GM06990 (cell line): ENCODE data around the gene PRKCZ.

ENCODE experiments used
- DNase-seq: peaks from one replicate; pipeline ENCODE4 v3.0.0-alpha.2; 2011; ENCODE audit not compliant: insufficient read length; ENCODE audit errors: extremely low read depth
- H3K27me3 ChIP-seq: replicated peaks from 2 replicates; pipeline ENCODE4 v1.6.0; 2011; ENCODE audit warnings: low read length; ENCODE audit not compliant: control insufficient read depth, insufficient read depth
- H3K36me3 ChIP-seq: 2 replicates; pipeline ENCODE4 v1.5.1; 2011; ENCODE audit warnings: low read length; ENCODE audit not compliant: control insufficient read depth, insufficient read depth
- H3K4me3 ChIP-seq: replicated peaks from 2 replicates; pipeline ENCODE4 v1.5.1; 2011; ENCODE audit warnings: low read depth, mild to moderate bottlenecking, control low read depth, low read length
- TF ChIP-seq, protein P1 (sequence below): IDR thresholded peaks from 2 replicates; pipeline ENCODE4 v1.5.1; 2011; ENCODE audit warnings: low read length, control low read depth, mild to moderate bottlenecking, inconsistent platforms; ENCODE audit not compliant: insufficient read depth, poor library complexity, severe bottlenecking

PRKCZ gene

DNA sequence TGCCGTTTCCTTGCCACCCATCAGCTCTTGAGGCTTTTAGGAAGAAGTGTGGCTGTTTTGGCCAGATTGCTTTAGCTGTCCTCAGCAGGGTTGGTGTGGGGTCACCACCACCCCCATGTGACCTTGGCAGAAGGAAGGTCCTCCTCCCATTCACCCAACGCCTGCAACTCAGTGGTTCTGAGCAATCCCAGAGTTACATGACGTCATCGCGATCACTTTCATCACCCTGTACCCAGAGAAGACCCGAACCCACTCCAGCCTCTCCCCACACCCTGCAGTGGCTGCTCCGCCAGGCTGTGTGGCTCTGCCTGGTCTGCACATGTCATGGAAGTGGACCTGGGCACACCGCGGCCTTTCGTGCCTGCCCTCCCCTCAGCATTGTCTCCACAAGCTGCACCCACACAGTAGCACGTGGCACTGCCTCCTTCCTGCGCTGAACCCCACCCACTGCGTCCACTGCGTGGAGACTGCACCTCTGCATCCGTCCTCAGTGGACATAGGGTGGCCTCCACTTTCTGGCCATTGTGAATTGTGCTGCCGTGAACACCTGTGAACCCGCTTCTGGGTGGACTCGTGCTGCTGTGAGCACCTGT lies 127.8 kb downstream of the PRKCZ start:
- no peak for DNase-seq
- TF ChIP-seq, protein P1, sequence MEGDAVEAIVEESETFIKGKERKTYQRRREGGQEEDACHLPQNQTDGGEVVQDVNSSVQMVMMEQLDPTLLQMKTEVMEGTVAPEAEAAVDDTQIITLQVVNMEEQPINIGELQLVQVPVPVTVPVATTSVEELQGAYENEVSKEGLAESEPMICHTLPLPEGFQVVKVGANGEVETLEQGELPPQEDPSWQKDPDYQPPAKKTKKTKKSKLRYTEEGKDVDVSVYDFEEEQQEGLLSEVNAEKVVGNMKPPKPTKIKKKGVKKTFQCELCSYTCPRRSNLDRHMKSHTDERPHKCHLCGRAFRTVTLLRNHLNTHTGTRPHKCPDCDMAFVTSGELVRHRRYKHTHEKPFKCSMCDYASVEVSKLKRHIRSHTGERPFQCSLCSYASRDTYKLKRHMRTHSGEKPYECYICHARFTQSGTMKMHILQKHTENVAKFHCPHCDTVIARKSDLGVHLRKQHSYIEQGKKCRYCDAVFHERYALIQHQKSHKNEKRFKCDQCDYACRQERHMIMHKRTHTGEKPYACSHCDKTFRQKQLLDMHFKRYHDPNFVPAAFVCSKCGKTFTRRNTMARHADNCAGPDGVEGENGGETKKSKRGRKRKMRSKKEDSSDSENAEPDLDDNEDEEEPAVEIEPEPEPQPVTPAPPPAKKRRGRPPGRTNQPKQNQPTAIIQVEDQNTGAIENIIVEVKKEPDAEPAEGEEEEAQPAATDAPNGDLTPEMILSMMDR = no peak
- no peaks in the 10 kb centered on the region for H3K27me3 ChIP-seq
- H3K4me3 ChIP-seq = no peak overlapping the region
- H3K36me3 ChIP-seq = no peaks in the 10 kb centered on the region

DNA sequence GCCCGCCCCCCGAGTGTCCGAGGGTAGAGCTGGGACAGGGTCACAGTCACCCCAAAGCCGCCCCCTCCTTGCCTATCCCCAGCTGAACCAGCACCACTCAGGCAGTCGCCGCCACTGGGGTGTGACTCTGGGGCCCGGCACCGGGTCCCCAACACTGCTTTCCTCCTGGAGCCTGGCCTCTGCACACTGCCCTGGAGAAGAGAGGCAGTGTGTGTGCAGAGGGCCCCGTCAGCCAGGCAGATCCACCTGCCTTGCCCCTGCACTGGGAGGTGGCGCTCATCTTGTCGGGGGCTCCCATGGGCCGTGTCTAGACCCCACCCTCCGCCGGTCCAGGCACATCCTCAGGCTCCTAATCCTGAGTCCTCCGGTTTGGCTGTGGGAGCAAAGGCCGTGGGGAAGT lies 128.7 kb downstream of the PRKCZ start:
- Histone ChIP-seq H3K36me3 (no peaks in the 10 kb centered on the region), H3K4me3 (no peak overlapping the region), H3K27me3 (no peaks in the 10 kb centered on the region)
- no peak for DNase-seq
- TF ChIP-seq, protein P1 = no peak

DNA sequence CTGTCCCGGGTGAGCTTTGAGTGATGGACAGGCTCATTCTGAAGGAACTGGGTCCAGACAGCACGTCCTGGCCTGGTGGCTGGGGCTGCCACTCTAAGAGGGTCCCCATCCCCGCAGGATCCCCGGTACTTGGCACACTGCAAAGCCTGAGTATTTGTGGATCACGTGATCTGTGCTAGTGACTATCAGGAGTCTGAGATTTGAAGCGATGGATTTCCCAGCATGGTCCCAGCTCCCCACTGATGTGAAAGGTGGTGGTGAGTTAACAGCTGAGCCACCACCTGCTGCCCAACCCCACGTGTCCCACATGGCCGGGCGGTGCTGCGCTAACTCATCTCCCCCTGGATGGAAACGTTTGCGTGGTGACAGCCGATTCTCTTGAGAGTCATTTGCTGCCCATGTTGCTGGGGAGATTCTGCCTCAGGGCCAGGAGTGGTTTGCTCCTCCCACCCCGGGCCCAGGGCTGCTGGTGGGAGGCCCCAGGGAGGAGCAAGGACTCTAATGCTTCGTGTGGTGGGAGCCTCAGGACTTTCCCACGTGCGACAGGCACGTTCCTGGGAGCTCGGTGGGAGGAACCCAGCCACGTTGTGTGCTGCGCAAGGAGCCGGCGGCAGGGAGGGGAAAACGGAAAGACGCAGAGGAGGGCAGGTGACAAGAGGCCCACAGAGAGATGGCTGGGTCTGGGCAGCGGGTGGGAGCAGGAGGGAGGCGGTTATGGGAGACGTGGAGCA lies 129.2 kb downstream of the PRKCZ start:
- Histone ChIP-seq H3K4me3 (no peak overlapping the region), H3K36me3 (no peaks in the 10 kb centered on the region), H3K27me3 (no peaks in the 10 kb centered on the region)
- TF ChIP-seq, protein P1 = no peak
- no peak for DNase-seq

DNA sequence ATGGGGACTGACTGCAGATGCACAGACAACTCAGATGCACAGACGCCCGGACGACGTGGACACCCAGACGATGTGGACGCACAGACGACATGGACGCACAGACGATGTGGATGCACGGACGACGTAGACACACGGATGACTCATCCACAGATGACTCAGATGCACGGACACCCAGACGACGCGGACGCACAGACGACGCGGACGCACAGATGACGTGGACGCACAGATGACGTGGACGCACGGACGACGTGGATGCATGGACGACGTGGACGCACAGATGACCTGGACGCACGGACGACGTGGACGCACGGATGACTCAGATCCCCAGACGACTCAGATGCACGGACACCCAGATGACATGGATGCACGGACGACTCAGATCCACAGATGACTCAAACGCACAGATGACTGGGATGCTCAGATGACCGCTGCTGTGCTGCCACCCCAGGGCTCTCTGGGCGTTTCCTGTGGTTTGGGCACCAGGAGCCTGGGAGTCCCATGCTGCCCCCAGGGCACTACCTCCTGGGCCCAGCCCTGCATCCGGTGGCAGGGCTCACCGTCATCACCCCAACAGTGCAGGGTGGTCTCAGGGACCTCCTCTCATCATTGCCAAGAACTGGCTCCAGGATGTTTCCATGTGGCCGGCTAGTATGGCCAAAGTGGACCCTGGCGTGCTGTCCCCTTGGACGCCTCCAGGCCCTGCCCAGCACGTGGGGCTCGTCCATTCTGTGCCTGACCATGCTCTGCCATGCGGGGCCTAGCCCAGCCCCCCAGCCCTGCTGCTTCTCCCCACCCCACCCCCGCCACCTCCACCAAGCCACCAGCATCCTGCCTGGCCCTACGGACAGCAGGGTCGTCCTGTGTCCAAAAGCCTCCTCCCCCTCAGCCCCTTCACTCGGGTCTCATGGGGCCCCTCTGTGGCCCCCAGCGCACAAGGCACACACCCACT lies 130.4 kb downstream of the PRKCZ start:
- no peak for DNase-seq
- TF ChIP-seq, protein P1 = no peak
- no peaks in the 10 kb centered on the region for H3K36me3 ChIP-seq
- no peak overlapping the region for H3K4me3 ChIP-seq
- no peaks in the 10 kb centered on the region for H3K27me3 ChIP-seq

DNA sequence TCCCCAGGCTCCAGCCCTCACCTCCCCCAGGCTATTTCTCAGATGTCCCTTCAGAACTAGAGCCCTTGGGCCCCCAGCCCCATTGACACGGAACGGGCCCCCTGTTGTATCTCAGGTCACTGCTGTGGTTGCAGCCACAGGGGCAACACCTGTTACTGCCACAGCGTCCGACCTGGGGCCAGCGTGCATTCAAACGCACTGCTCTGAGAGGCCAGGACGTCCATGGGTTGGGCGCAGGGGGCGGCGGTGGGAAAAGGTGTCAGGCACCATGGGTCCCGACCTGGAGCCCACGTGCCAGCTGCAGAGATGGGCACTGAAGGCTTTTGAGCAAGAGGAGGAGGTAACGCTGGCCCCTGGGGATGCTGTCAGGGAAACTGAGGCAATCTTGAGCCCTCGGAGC lies 131.1 kb downstream of the PRKCZ start:
- H3K4me3 ChIP-seq = no peak overlapping the region
- TF ChIP-seq, protein P1 = no peak
- H3K36me3 ChIP-seq = no peaks in the 10 kb centered on the region
- H3K27me3 ChIP-seq = no peaks in the 10 kb centered on the region
- no peak for DNase-seq
